BLaER1 treated with 17β-estradiol and CSF1 and Interleukin-3, amounts not matched to agents 10 nM and 100 nM (cell line): Measurements from ENCODE around the gene GALNS.

Source experiments
- H3K27ac ChIP-seq, 11 experiments: shearing (Covaris generic); formaldehyde crosslinking; 2 replicates each; pipeline ENCODE4 v1.8.1; 2022
- H3K27me3 ChIP-seq, 11 experiments: shearing (Covaris generic); formaldehyde crosslinking; 2 replicates each; pipeline ENCODE4 v1.8.1; 2022
- H3K36me3 ChIP-seq, 11 experiments: shearing (Covaris generic); formaldehyde crosslinking; 2 replicates each; pipeline ENCODE4 v1.8.1; 2022
- H3K4me1 ChIP-seq, 10 experiments: shearing (Covaris generic); formaldehyde crosslinking; 2 replicates each; pipeline ENCODE4 v1.8.1; 2022
- H3K4me2 ChIP-seq, 11 experiments: shearing (Covaris generic); formaldehyde crosslinking; 2 replicates each; pipeline ENCODE4 v1.8.1; 2022
- H3K4me3 ChIP-seq, 10 experiments: shearing (Covaris generic); formaldehyde crosslinking; 2 replicates each; pipeline ENCODE4 v1.8.1; 2022
- H3K9ac ChIP-seq, 11 experiments: shearing (Covaris generic); formaldehyde crosslinking; 2 replicates each; pipeline ENCODE4 v1.8.1; 2022
- H3K9me3 ChIP-seq, 11 experiments: shearing (Covaris generic); formaldehyde crosslinking; replicated peaks in 1 of 11; 2 replicates each; pipeline ENCODE4 v1.8.1; 2022
- H4K20me1 ChIP-seq, 11 experiments: shearing (Covaris generic); formaldehyde crosslinking; 2 replicates each; pipeline ENCODE4 v1.8.1; 2022
- Cebpa-rat ChIP-seq, 11 experiments: shearing (Covaris generic); IDR thresholded peaks; 2 replicates each; pipeline ENCODE4 v1.8.1; 2022

The GALNS gene

GRCh38 chr16:88771294-88771772 lies 85.4 kb downstream of the GALNS start:
- H3K36me3 ChIP-seq: peaks cover 0 to 13% (median 1%) of the 10 kb centered on the region in 11 experiments; a peak in 13 of 22 replicates
- H3K9me3 ChIP-seq: no peaks in the 10 kb centered on the region
- no peak for TF ChIP-seq Cebpa-rat (IDR thresholded peaks at IDR 0.05)
- H3K4me2 ChIP-seq: peak overlapping the region; percentile 89 to 100 (median 98)
- peak overlapping the region; percentile 23 to 85 (median 74); a peak in 19 of 22 replicates for H3K9ac ChIP-seq
- peaks cover 97 to 100% (median 99%) of the 10 kb centered on the region in 10 experiments for H3K4me1 ChIP-seq
- H4K20me1 ChIP-seq: peaks cover 94 to 100% (median 100%) of the 10 kb centered on the region in 11 experiments
- peak overlapping the region; percentile 3 to 62 (median 40); a peak in 15 of 20 replicates for H3K4me3 ChIP-seq
- H3K27ac ChIP-seq: peak overlapping the region in 10 of 11 experiments; percentile 1 to 96 (median 82); a peak in 18 of 22 replicates
- H3K27me3 ChIP-seq: no peaks in the 10 kb centered on the region

GRCh38 chr16:88770461-88771293 lies 86.1 kb downstream of the GALNS start:
- H4K20me1 ChIP-seq: peaks cover 96 to 100% (median 100%) of the 10 kb centered on the region in 11 experiments
- H3K36me3 ChIP-seq: peaks cover 0 to 14% (median 6%) of the 10 kb centered on the region in 11 experiments; a peak in 11 of 22 replicates
- peak overlapping the region; percentile 89 to 100 (median 98) for H3K4me2 ChIP-seq
- peak overlapping the region; percentile 13 to 62 (median 48); a peak in 18 of 20 replicates for H3K4me3 ChIP-seq
- peak in 7 of 11 experiments; percentile 14 to 92 (median 84); a peak in 8 of 22 replicates for TF ChIP-seq Cebpa-rat (IDR thresholded peaks at IDR 0.05)
- no peaks in the 10 kb centered on the region for H3K27me3 ChIP-seq
- no peaks in the 10 kb centered on the region for H3K9me3 ChIP-seq
- peak overlapping the region in 9 of 11 experiments; percentile 44 to 96 (median 83); a peak in 17 of 22 replicates for H3K27ac ChIP-seq
- peak overlapping the region; percentile 29 to 85 (median 74); a peak in 20 of 22 replicates for H3K9ac ChIP-seq
- H3K4me1 ChIP-seq: peaks cover 96 to 100% (median 100%) of the 10 kb centered on the region in 10 experiments

GRCh38 chr16:88769617-88770460 lies 86.9 kb downstream of the GALNS start:
- Histone ChIP-seq H3K36me3 (peaks cover 0 to 19% (median 7%) of the 10 kb centered on the region in 11 experiments; a peak in 9 of 22 replicates), H3K9ac (peak overlapping the region; percentile 29 to 85 (median 74); a peak in 20 of 22 replicates), H3K9me3 (no peaks in the 10 kb centered on the region), H3K4me1 (peaks cover 89 to 100% (median 99%) of the 10 kb centered on the region in 10 experiments), H3K4me3 (peak overlapping the region; percentile 13 to 62 (median 48); a peak in 17 of 20 replicates), H3K27me3 (no peaks in the 10 kb centered on the region), H3K4me2 (peak overlapping the region; percentile 89 to 100 (median 98)), H3K27ac (peak overlapping the region in 9 of 11 experiments; percentile 38 to 96 (median 83); a peak in 17 of 22 replicates), H4K20me1 (peaks cover 97 to 100% (median 100%) of the 10 kb centered on the region in 11 experiments)
- no peak for TF ChIP-seq Cebpa-rat (IDR thresholded peaks at IDR 0.05)

GRCh38 chr16:88768071-88768783 lies 88.5 kb downstream of the GALNS start:
- Histone ChIP-seq H3K4me2 (peak overlapping the region; percentile 89 to 100 (median 98)), H3K4me1 (peaks cover 73 to 100% (median 98%) of the 10 kb centered on the region in 10 experiments), H4K20me1 (peaks cover 97 to 100% (median 100%) of the 10 kb centered on the region in 11 experiments), H3K36me3 (peaks cover 6 to 32% (median 21%) of the 10 kb centered on the region in 11 experiments; a peak in 20 of 22 replicates), H3K27ac (peak overlapping the region in 8 of 11 experiments; percentile 37 to 96 (median 54); a peak in 16 of 22 replicates), H3K27me3 (no peaks in the 10 kb centered on the region), H3K9me3 (no peaks in the 10 kb centered on the region), H3K9ac (peak overlapping the region; percentile 16 to 72 (median 55); a peak in 18 of 22 replicates), H3K4me3 (peak overlapping the region in 5 of 10 experiments; percentile 1 to 35 (median 24); a peak in 6 of 20 replicates)
- no peak for TF ChIP-seq Cebpa-rat (IDR thresholded peaks at IDR 0.05)

GRCh38 chr16:88767546-88768070 lies 89.1 kb downstream of the GALNS start:
- Histone ChIP-seq H3K27ac (peak overlapping the region in 8 of 11 experiments; percentile 37 to 96 (median 54); a peak in 16 of 22 replicates), H3K36me3 (peaks cover 6 to 38% (median 27%) of the 10 kb centered on the region in 11 experiments; a peak in 20 of 22 replicates), H3K4me1 (peaks cover 71 to 99% (median 98%) of the 10 kb centered on the region in 10 experiments), H3K4me2 (peak overlapping the region; percentile 89 to 100 (median 98)), H3K9ac (peak overlapping the region; percentile 16 to 72 (median 55); a peak in 18 of 22 replicates), H4K20me1 (peaks cover 97 to 100% (median 100%) of the 10 kb centered on the region in 11 experiments), H3K4me3 (peak overlapping the region in 5 of 10 experiments; percentile 3 to 35 (median 26); a peak in 6 of 20 replicates), H3K27me3 (no peaks in the 10 kb centered on the region), H3K9me3 (no peaks in the 10 kb centered on the region)
- no peak for TF ChIP-seq Cebpa-rat (IDR thresholded peaks at IDR 0.05)

- peak overlapping the region; percentile 89 to 100 (median 98) for H3K4me2 ChIP-seq
- peaks cover 6 to 44% (median 27%) of the 10 kb centered on the region in 11 experiments; a peak in 20 of 22 replicates for H3K36me3 ChIP-seq
- H3K27me3 ChIP-seq: no peaks in the 10 kb centered on the region
- no peaks in the 10 kb centered on the region for H3K9me3 ChIP-seq
- peak overlapping the region in 3 of 10 experiments; percentile 3 to 32 (median 26); a peak in 2 of 20 replicates for H3K4me3 ChIP-seq
- TF ChIP-seq Cebpa-rat (IDR thresholded peaks at IDR 0.05): no peak
- peaks cover 97 to 100% (median 100%) of the 10 kb centered on the region in 11 experiments for H4K20me1 ChIP-seq
- H3K27ac ChIP-seq: peak overlapping the region in 6 of 11 experiments; percentile 9 to 96 (median 54); a peak in 7 of 22 replicates
- H3K4me1 ChIP-seq: peaks cover 71 to 98% (median 97%) of the 10 kb centered on the region in 10 experiments
- peak overlapping the region in 9 of 11 experiments; percentile 45 to 72 (median 57); a peak in 13 of 22 replicates for H3K9ac ChIP-seq
These were observed 89.8 kb downstream of the GALNS start for GRCh38 chr16:88766975-88767374.

GRCh38 chr16:88764913-88765349 lies 91.8 kb downstream of the GALNS start:
- H3K4me1 ChIP-seq: peaks cover 69 to 97% (median 92%) of the 10 kb centered on the region in 10 experiments

More at GRCh38 chr16:88764913-88765349, 91.8 kb downstream of the GALNS start:
- peaks cover 97 to 100% (median 99%) of the 10 kb centered on the region in 11 experiments for H4K20me1 ChIP-seq
- no peak overlapping the region for H3K4me3 ChIP-seq
- H3K4me2 ChIP-seq: peak overlapping the region in 6 of 11 experiments; percentile 17 to 92 (median 30); a peak in 10 of 22 replicates
- H3K27me3 ChIP-seq: no peaks in the 10 kb centered on the region
- H3K9ac ChIP-seq: no peak overlapping the region
- peaks cover 6 to 58% (median 30%) of the 10 kb centered on the region in 11 experiments; a peak in 20 of 22 replicates for H3K36me3 ChIP-seq
- no peak overlapping the region for H3K27ac ChIP-seq
- no peak for TF ChIP-seq Cebpa-rat (IDR thresholded peaks at IDR 0.05)
- no peaks in the 10 kb centered on the region for H3K9me3 ChIP-seq
